DMS114 treated with DMSO at 0.1 percent for 48 hours (cell line): Measurements from ENCODE around the gene PTTG1IP.

Experiments used
- DNase-seq: peaks from one replicate; lab custom pipeline; 2025; ENCODE audit not compliant: unreplicated experiment; lab: John Stamatoyannopoulos, UW

PTTG1IP gene

GRCh38 chr21:44828362-44829056, 45.0 kb downstream of the PTTG1IP start:
- DNase-seq = no peak

GRCh38 chr21:44823179-44823660, 50.3 kb downstream of the PTTG1IP start:
- no peak for DNase-seq

GRCh38 chr21:44822484-44823178, 50.9 kb downstream of the PTTG1IP start:
- no peak for DNase-seq

- DNase-seq = no peak
These were observed 52.6 kb downstream of the PTTG1IP start for GRCh38 chr21:44820851-44821250.

- no peak for DNase-seq
These were observed 53.9 kb downstream of the PTTG1IP start for GRCh38 chr21:44819283-44820243.

- no peak for DNase-seq
These were observed 54.9 kb downstream of the PTTG1IP start for GRCh38 chr21:44818640-44819011.

- DNase-seq = no peak
These were observed 55.4 kb downstream of the PTTG1IP start, which contains the start of gene SUMO3 for GRCh38 chr21:44817914-44818639. SUMO3 (minus strand) TSS chr21:44818062; CDS start chr21:44817968, 94 bp downstream.

GRCh38 chr21:44817506-44817880, 56.0 kb downstream of the PTTG1IP start:
- DNase-seq = no peak

- DNase-seq = no peak
These were observed 56.6 kb downstream of the PTTG1IP start for GRCh38 chr21:44816761-44817505.

- no peak for DNase-seq
These were observed 57.5 kb downstream of the PTTG1IP start for GRCh38 chr21:44815852-44816628.

- no peak for DNase-seq
These were observed 58.3 kb downstream of the PTTG1IP start for GRCh38 chr21:44815225-44815624.

GRCh38 chr21:44814498-44815023, 58.9 kb downstream of the PTTG1IP start:
- DNase-seq = no peak

- no peak for DNase-seq
These were observed 59.8 kb downstream of the PTTG1IP start for GRCh38 chr21:44813727-44814126.

GRCh38 chr21:44813149-44813548, 60.3 kb downstream of the PTTG1IP start:
- DNase-seq = no peak

GRCh38 chr21:44812640-44813039, 60.9 kb downstream of the PTTG1IP start:
- no peak for DNase-seq

- DNase-seq = no peak
These were observed 62.7 kb downstream of the PTTG1IP start for GRCh38 chr21:44810779-44811178.

GRCh38 chr21:44805859-44806258, 67.6 kb downstream of the PTTG1IP start:
- DNase-seq = no peak

GRCh38 chr21:44805226-44805625, 68.3 kb downstream of the PTTG1IP start:
- no peak for DNase-seq

GRCh38 chr21:44804762-44805161, 68.7 kb downstream of the PTTG1IP start:
- no peak for DNase-seq
